Right lobe of liver (tissue), 4 donors: ENCODE data around the gene COL2A1.

Experiments used
- POLR2A ChIP-seq: fragments of 450-650 bp; IDR thresholded peaks from one replicate; pipeline ENCODE4 v1.6.1; 2017; ENCODE audit warnings: antibody characterized with exemption, mild to moderate bottlenecking
- TF ChIP-seq, protein P1 (sequence below), 4 donors: fragments of 200-600 bp in 3 of 4; fragments of 450-650 bp in 1 of 4; IDR thresholded peaks; one replicate each; pipeline versions ENCODE4 v1.5.1 to v1.8.0; 2016 to 2022; ENCODE audit warnings: antibody characterized with exemption in 4 of 4, mild to moderate bottlenecking in 2 of 4
- donor health status: DM: no; HTN: no; CAD: no.
- donor health status: DM: no; HTN: no; CAD: no.
- donor health status: DM: no; HTN: yes; CAD: no.

- TF ChIP-seq, protein P1, sequence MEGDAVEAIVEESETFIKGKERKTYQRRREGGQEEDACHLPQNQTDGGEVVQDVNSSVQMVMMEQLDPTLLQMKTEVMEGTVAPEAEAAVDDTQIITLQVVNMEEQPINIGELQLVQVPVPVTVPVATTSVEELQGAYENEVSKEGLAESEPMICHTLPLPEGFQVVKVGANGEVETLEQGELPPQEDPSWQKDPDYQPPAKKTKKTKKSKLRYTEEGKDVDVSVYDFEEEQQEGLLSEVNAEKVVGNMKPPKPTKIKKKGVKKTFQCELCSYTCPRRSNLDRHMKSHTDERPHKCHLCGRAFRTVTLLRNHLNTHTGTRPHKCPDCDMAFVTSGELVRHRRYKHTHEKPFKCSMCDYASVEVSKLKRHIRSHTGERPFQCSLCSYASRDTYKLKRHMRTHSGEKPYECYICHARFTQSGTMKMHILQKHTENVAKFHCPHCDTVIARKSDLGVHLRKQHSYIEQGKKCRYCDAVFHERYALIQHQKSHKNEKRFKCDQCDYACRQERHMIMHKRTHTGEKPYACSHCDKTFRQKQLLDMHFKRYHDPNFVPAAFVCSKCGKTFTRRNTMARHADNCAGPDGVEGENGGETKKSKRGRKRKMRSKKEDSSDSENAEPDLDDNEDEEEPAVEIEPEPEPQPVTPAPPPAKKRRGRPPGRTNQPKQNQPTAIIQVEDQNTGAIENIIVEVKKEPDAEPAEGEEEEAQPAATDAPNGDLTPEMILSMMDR (IDR thresholded peaks at IDR 0.05) = no peak
- no peak for TF ChIP-seq POLR2A
These were observed 4.1 kb upstream of the COL2A1 start for GRCh38 chr12:48008349-48008748.
